A673 (cell line): Measurements from ENCODE around the gene CAPN7. TPM values are rescaled to one million over a fixed set of nuclear protein-coding genes. Genes with fewer than 3 reads are reported as not detected.

Experiments used
- BruUV-seq: library from RNA; stranded (reverse); fragments of 400-500 nt; replicated peaks from 2 replicates; lab custom pipeline; 2021; lab: Mats Ljungman, UMichigan
- CTCF ChIA-PET: fragments of 300-600 bp; sonication (Branson Sonifier 250); formaldehyde crosslinking; loops from one replicate; lab custom pipeline; 2022; ENCODE audit warnings: antibody characterized with exemption; lab: Charles Lee
- POLR2A ChIA-PET: fragments of 300-600 bp; sonication (Branson Sonifier 250); formaldehyde crosslinking; loops from one replicate; lab custom pipeline; 2022; ENCODE audit warnings: antibody characterized with exemption; ENCODE audit not compliant: low non-redundant PET; lab: Charles Lee
- DNase-seq: peaks from one replicate; pipeline ENCODE4 v3.0.0-alpha.2; 2015; ENCODE audit warnings: low spot score
- H3K27ac ChIP-seq: fragments of 200-600 bp; sonication (generic); 2 replicates; pipeline ENCODE4 v1.5.1; 2016; ENCODE audit warnings: mixed run types, low read depth, mild to moderate bottlenecking, mixed read lengths, antibody characterized with exemption, low read length; ENCODE audit not compliant: poor library complexity, severe bottlenecking
- H3K27me3 ChIP-seq: fragments of 200-600 bp; sonication (generic); replicated peaks from 2 replicates; pipeline ENCODE4 v1.6.1; 2017; ENCODE audit warnings: mixed run types, low read depth, mild to moderate bottlenecking, mixed read lengths, antibody characterized with exemption, low read length; ENCODE audit not compliant: insufficient read depth, poor library complexity
- H3K36me3 ChIP-seq: fragments of 200-600 bp; sonication (generic); 2 replicates; pipeline ENCODE4 v1.6.1; 2016; ENCODE audit warnings: mixed run types, mild to moderate bottlenecking, mixed read lengths, antibody characterized with exemption, low read length; ENCODE audit not compliant: insufficient read depth, poor library complexity, severe bottlenecking
- H3K4me1 ChIP-seq: fragments of 200-600 bp; sonication (generic); 2 replicates; pipeline ENCODE4 v1.6.1; 2017; ENCODE audit warnings: mixed run types, mild to moderate bottlenecking, mixed read lengths, antibody characterized with exemption, low read length; ENCODE audit not compliant: insufficient read depth, poor library complexity, severe bottlenecking
- H3K4me3 ChIP-seq: fragments of 200-600 bp; sonication (generic); 2 replicates; pipeline ENCODE4 v1.5.1; 2016; ENCODE audit warnings: low read depth, mixed run types, mild to moderate bottlenecking, mixed read lengths, low read length; ENCODE audit not compliant: poor library complexity, severe bottlenecking
- H3K9me3 ChIP-seq: fragments of 200-600 bp; sonication (generic); 2 replicates; pipeline ENCODE4 v1.6.1; 2016; ENCODE audit warnings: mixed run types, low read depth, mild to moderate bottlenecking, mixed read lengths, antibody characterized with exemption, low read length; ENCODE audit not compliant: poor library complexity, severe bottlenecking
- CTCF ChIP-seq: fragments of 300-800, 200-600 bp; sonication (generic); conservative IDR thresholded peaks from 2 replicates; pipeline ENCODE4 v1.5.1; 2017; ENCODE audit warnings: low read depth, mild to moderate bottlenecking, antibody characterized with exemption, low read length, moderate library complexity, mixed read lengths
- EZH2 ChIP-seq: fragments of 200-600 bp; sonication (generic); IDR thresholded peaks from 2 replicates; pipeline ENCODE4 v1.6.1; 2017; ENCODE audit warnings: borderline replicate concordance, low read depth, mild to moderate bottlenecking, mixed read lengths, antibody characterized with exemption, low read length; ENCODE audit not compliant: poor library complexity, severe bottlenecking
- intact Hi-C: fragments of 100-400 bp; cut with micrococcal nuclease; formaldehyde crosslinking; loops from one replicate; pipeline ENCODE4 v1.10.0; 2022; ENCODE audit not compliant: unreplicated experiment
- total RNA-seq: library from RNA; stranded (reverse); gene quantifications from 2 replicates; pipeline ENCODE4 v1.2.3, GENCODE V29; 2021

Gene CAPN7
- total RNA-seq, 1 experiment from 2014 or later: 38.6 TPM

- intact Hi-C loops: no loop called here
Observed at GRCh38 chr3:15294929-15295328, 88.9 kb downstream of the CAPN7 start.

GRCh38 chr3:15295506-15295905 lies 89.5 kb downstream of the CAPN7 start:
- Histone ChIP-seq H3K36me3 (no peaks in the 10 kb centered on the region), H3K4me3 (no peak overlapping the region), H3K9me3 (no peaks in the 10 kb centered on the region), H3K27ac (no peak overlapping the region), H3K4me1 (peaks cover 11% of the 10 kb centered on the region), H3K27me3 (no peaks in the 10 kb centered on the region)
- no TSS peak for BruUV-seq
- intact Hi-C loops: no loop called here
- ChIA-PET POLR2A (no interaction called here), CTCF (no interaction called here)
- no peak for DNase-seq
- TF ChIP-seq EZH2: no peak
- no peak for TF ChIP-seq CTCF

More at GRCh38 chr3:15294929-15295328, 88.9 kb downstream of the CAPN7 start:
- H3K27me3 ChIP-seq: no peaks in the 10 kb centered on the region
- no peak for DNase-seq
- H3K36me3 ChIP-seq: no peaks in the 10 kb centered on the region
- H3K27ac ChIP-seq: no peak overlapping the region
- H3K4me3 ChIP-seq: no peak overlapping the region
- H3K4me1 ChIP-seq: peaks cover 11% of the 10 kb centered on the region
- POLR2A ChIA-PET: no interaction called here
- TF ChIP-seq CTCF: no peak
- no peak for TF ChIP-seq EZH2
- H3K9me3 ChIP-seq: no peaks in the 10 kb centered on the region
- CTCF ChIA-PET: no interaction called here
- no TSS peak for BruUV-seq

DNA sequence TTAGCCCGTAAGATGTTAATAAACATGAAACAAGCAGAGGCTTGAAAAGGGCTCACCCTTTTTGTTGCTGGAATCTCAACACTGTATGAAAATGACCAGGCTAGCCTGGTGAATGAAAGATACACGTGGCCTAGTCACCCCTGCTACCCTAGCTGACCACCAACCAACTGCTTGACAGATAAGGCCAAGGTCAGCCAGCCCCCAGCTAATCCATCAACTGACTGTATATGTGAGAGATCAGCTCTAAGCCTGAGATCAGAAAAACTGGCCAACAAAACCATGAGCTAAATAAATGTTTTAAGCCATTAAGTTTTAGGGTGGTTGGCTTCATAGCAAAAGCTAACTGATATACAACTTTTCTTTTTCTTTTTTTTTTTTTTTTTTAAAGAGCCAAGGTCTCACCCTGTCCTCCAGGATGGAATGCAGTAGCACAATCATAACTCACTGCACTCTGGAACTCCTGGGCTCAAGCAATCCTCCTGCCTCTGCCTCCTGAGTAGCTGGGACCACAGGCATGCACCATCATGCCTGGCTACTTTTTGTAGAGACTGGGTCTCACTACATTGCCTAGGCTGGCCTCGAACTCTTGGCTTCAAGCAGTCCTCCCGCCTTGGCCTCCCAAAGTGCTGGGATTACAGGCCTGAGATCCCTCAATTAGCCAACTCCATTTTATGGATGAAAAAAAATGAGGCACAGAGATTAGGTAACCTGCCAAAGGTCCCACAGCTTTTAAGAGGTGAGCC lies 91.7 kb downstream of the CAPN7 start:
- H3K36me3 ChIP-seq: no peaks in the 10 kb centered on the region
- ChIA-PET CTCF (no interaction called here), POLR2A (interaction anchor here (0.6 kb wide), 1 partner anchor 32 kb away, joined by 3 read pairs; no protein-coding TSS in a partner anchor)
- H3K27me3 ChIP-seq: no peaks in the 10 kb centered on the region
- no peak overlapping the region for H3K27ac ChIP-seq
- H3K9me3 ChIP-seq: no peaks in the 10 kb centered on the region
- no peaks in the 10 kb centered on the region for H3K4me1 ChIP-seq
- no peak overlapping the region for H3K4me3 ChIP-seq
- BruUV-seq: no TSS peak
- DNase-seq: no peak
- no peak for TF ChIP-seq EZH2
- TF ChIP-seq CTCF: no peak
- intact Hi-C loops: no loop called here
